K562 (cell line): ENCODE measurements around the gene CADPS2. TPM values are rescaled to one million over a fixed set of nuclear protein-coding genes. Genes with fewer than 3 reads are reported as not detected.

Experiments used
- ATAC-seq: fragments of 200-7000 bp; cut with Tn5 transposase; 3 replicates; pipeline ENCODE4 v1.9.1; 2020; ENCODE audit warnings: moderate library complexity
- BruUV-seq: library from RNA; stranded (reverse); fragments of 400-500 nt; replicated peaks from 2 replicates; lab custom pipeline; 2021; lab: Mats Ljungman, UMichigan
- CTCF ChIA-PET: fragments of 300-600 bp; formaldehyde crosslinking; extraction: SDS; loops from one replicate; lab custom pipeline; 2021; ENCODE audit warnings: low intra/inter-chr PET ratio; lab: Yijun Ruan, JAX
- POLR2A ChIA-PET: fragments of 300-600, 350-650 bp; sonication (Branson Sonifier 250); formaldehyde crosslinking; extraction: SDS; loops from one replicate; lab custom pipeline; 2021; ENCODE audit warnings: antibody characterized with exemption, inconsistent platforms; lab: Yijun Ruan, JAX
- DNase-seq, 4 experiments: peaks; one replicate each; pipeline versions ENCODE4 v3.0.0 to v3.0.0-alpha.2; 2011 to 2018; ENCODE audit warnings: low spot score in 3 of 4, mixed read lengths in 3 of 4; ENCODE audit errors: extremely low read depth in 1 of 4
- FAIRE-seq: peaks from 2 replicates; lab custom pipeline; 2011; peaks lifted over from hg19 to GRCh38; lab: Jason Lieb, UNC
- H2AFZ ChIP-seq: 2 replicates; pipeline ENCODE4 v1.6.0; 2011; ENCODE audit warnings: low read depth, low read length, control low read depth, inconsistent platforms
- H3K27ac ChIP-seq: fragments of 200-600 bp; 3 replicates; pipeline ENCODE4 v1.8.0; 2011; ENCODE audit warnings: low read depth, mild to moderate bottlenecking, control low read depth, inconsistent platforms, low read length, moderate library complexity, mixed read lengths; ENCODE audit errors: extremely low read depth
- H3K27me3 ChIP-seq, 2 experiments: fragments of 300-600 bp in 1 of 2; 2 replicates in 1 of 2; 3 replicates in 1 of 2; pipeline versions ENCODE4 v1.6.0 to v1.8.0; 2011; ENCODE audit warnings: inconsistent platforms in 2 of 2, low read length in 2 of 2, mild to moderate bottlenecking in 1 of 2, mixed read lengths in 1 of 2, moderate library complexity in 1 of 2; ENCODE audit not compliant: control insufficient read depth in 2 of 2, insufficient read depth in 2 of 2
- H3K36me3 ChIP-seq: fragments of 300-600 bp; 3 replicates; pipeline ENCODE4 v1.8.0; 2011; ENCODE audit warnings: mild to moderate bottlenecking, low read length, inconsistent platforms; ENCODE audit not compliant: control insufficient read depth, insufficient read depth
- H3K4me1 ChIP-seq, 2 experiments: fragments of 200-600 bp in 1 of 2; replicated peaks in 1 of 2; 2 replicates in 1 of 2; 3 replicates in 1 of 2; pipeline versions ENCODE4 v1.5.1 to v1.8.0; 2011; ENCODE audit warnings: inconsistent platforms in 2 of 2, low read length in 2 of 2, mild to moderate bottlenecking in 1 of 2, mixed read lengths in 1 of 2, moderate library complexity in 1 of 2; ENCODE audit not compliant: control insufficient read depth in 2 of 2, insufficient read depth in 2 of 2
- H3K4me2 ChIP-seq: 2 replicates; pipeline ENCODE4 v1.6.1; 2011; ENCODE audit warnings: low read length, control low read depth, inconsistent platforms, mixed read lengths; ENCODE audit not compliant: insufficient read depth
- H3K4me3 ChIP-seq: fragments of 200-600 bp; sonication (generic), shearing (Covaris generic); 2 replicates; pipeline ENCODE4 v1.5.1; 2016; ENCODE audit warnings: control low read depth, inconsistent platforms
- H3K79me2 ChIP-seq: fragments of 200-600 bp; 3 replicates; pipeline ENCODE4 v1.8.0; 2011; ENCODE audit warnings: low read length, inconsistent platforms; ENCODE audit not compliant: control insufficient read depth, insufficient read depth
- H3K9ac ChIP-seq, 2 experiments: 2 replicates each; pipeline versions ENCODE4 v1.6.0 to v1.6.1; 2011; ENCODE audit warnings: low read depth in 2 of 2, low read length in 2 of 2, control low read depth in 1 of 2, inconsistent platforms in 1 of 2, mild to moderate bottlenecking in 1 of 2, mixed read lengths in 1 of 2; ENCODE audit not compliant: insufficient read depth in 1 of 2
- H3K9me1 ChIP-seq: one replicate; pipeline ENCODE4 v1.6.0; 2011; ENCODE audit warnings: inconsistent platforms, mild to moderate bottlenecking, low read length, moderate library complexity; ENCODE audit not compliant: control insufficient read depth, insufficient read depth
- H3K9me3 ChIP-seq: replicated peaks from 2 replicates; pipeline ENCODE4 v1.5.1; 2011; ENCODE audit warnings: low read depth, low read length, inconsistent platforms; ENCODE audit not compliant: control insufficient read depth, insufficient read depth
- H4K20me1 ChIP-seq: replicated peaks from 2 replicates; pipeline ENCODE4 v1.6.1; 2011; ENCODE audit warnings: low read length, inconsistent platforms, mixed read lengths; ENCODE audit not compliant: control insufficient read depth, insufficient read depth
- CHD1 ChIP-seq: fragments of 200-600 bp; sonication (generic); IDR thresholded peaks from one replicate; pipeline ENCODE4 v1.6.1; 2012; ENCODE audit warnings: mild to moderate bottlenecking, moderate library complexity, low read length, inconsistent platforms
- COPS2 ChIP-seq: fragments of 450-650 bp; conservative IDR thresholded peaks from 2 replicates; pipeline ENCODE4 v1.6.1; 2016; ENCODE audit warnings: mild to moderate bottlenecking, moderate library complexity
- DIDO1 ChIP-seq: fragments of 450-650 bp; IDR thresholded peaks from 2 replicates; pipeline ENCODE4 v1.6.1; 2016; ENCODE audit warnings: low read depth, missing biosample characterization, missing genetic modification characterization
- DPF2 ChIP-seq: fragments of 450-650 bp; IDR thresholded peaks from 2 replicates; pipeline ENCODE4 v1.6.1; 2016
- ETS2 ChIP-seq: IDR thresholded peaks from 2 replicates; pipeline ENCODE4 v1.6.1; 2016; ENCODE audit warnings: borderline replicate concordance, missing genetic modification characterization, mild to moderate bottlenecking, moderate library complexity, missing compliant biosample characterization; ENCODE audit not compliant: poor library complexity, severe bottlenecking
- EZH2 ChIP-seq: IDR thresholded peaks from 2 replicates; pipeline ENCODE4 v1.6.1; 2012; ENCODE audit warnings: low read depth, mild to moderate bottlenecking, inconsistent platforms, low read length, borderline replicate concordance
- KAT2B ChIP-seq: IDR thresholded peaks from one replicate; pipeline ENCODE4 v1.6.1; 2012; ENCODE audit warnings: low read depth, mild to moderate bottlenecking, control low read depth, inconsistent platforms, low read length, moderate library complexity
- MEIS2 ChIP-seq: fragments of 450-650 bp; IDR thresholded peaks from 2 replicates; pipeline ENCODE4 v1.6.1; 2014; ENCODE audit warnings: mild to moderate bottlenecking; ENCODE audit not compliant: partially characterized antibody
- MYBL2 ChIP-seq, 2 experiments: fragments of 450-650 bp in 1 of 2; sonication (generic) in 1 of 2; formaldehyde crosslinking in 1 of 2; IDR thresholded peaks; 2 replicates each; pipeline versions ENCODE4 v1.6.1 to v1.8.1; 2017 to 2022; ENCODE audit warnings: borderline replicate concordance in 1 of 2, inconsistent platforms in 1 of 2, low read depth in 1 of 2, mild to moderate bottlenecking in 1 of 2, missing genetic modification reagents in 1 of 2, moderate library complexity in 1 of 2
- RBM25 ChIP-seq: fragments of 200-400 bp; formaldehyde crosslinking; IDR thresholded peaks from 2 replicates; pipeline ENCODE4 v1.6.1; 2018; ENCODE audit warnings: low read length, low read depth, moderate library complexity; ENCODE audit not compliant: severe bottlenecking
- TAF15 ChIP-seq: fragments of 200-400 bp; formaldehyde crosslinking; IDR thresholded peaks from 2 replicates; pipeline ENCODE4 v1.6.1; 2017; ENCODE audit warnings: mild to moderate bottlenecking, low read depth, low read length, moderate library complexity
- U2AF2 ChIP-seq: fragments of 200-400 bp; formaldehyde crosslinking; optimal IDR thresholded peaks from 2 replicates; pipeline ENCODE3; 2017; ENCODE audit warnings: low read depth, mild to moderate bottlenecking, low read length
- ZKSCAN1 ChIP-seq: fragments of 150-350 bp; IDR thresholded peaks from 2 replicates; pipeline ENCODE4 v1.6.1; 2016; ENCODE audit warnings: low read depth, low read length
- ZNF436 ChIP-seq: fragments of 250-450, 450-650 bp; sonication (Bioruptor Pico); formaldehyde crosslinking; IDR thresholded peaks from 2 replicates; pipeline ENCODE4 v1.7.0; 2020; ENCODE audit warnings: mild to moderate bottlenecking
- WGBS: fragments of 100-300 bp; shearing (Covaris generic); methylation state at CpG from one replicate; pipeline ENCODE4 v1.1.6; 2016; ENCODE audit warnings: low coverage, mixed read lengths; ENCODE audit not compliant: insufficient coverage; ENCODE audit errors: missing lambda C conversion rate; 5-methylcytosine and 5-hydroxymethylcytosine counted together
- in situ Hi-C: fragments of 300-500 bp; cut with MboI; formaldehyde crosslinking; loops from 4 replicates; pipeline ENCODE4 v1.15.0; 2018; ENCODE audit warnings: inconsistent platforms, mixed read lengths
- intact Hi-C: fragments of 100-400 bp; cut with micrococcal nuclease; formaldehyde crosslinking; loops from 2 replicates; pipeline ENCODE4 v1.14.2; 2022
- polyA plus RNA-seq, 8 experiments: library from polyadenylated mRNA; depleted of rRNA in 4 of 8; stranded (reverse) in 5 of 8; unstranded in 3 of 8; fragments of >200 nt; fragmentation: Nextera tagmentation in 2 of 8; fragmentation: Illumina TruSeq in 1 of 8; extraction: Ambion mirVana in 2 of 8; extraction: Trizol in 1 of 8; gene quantifications; 2 replicates each; pipeline versions ENCODE4 v1.2.1 to v1.2.3, GENCODE V29; 2011 to 2014; ENCODE audit warnings: inconsistent platforms in 1 of 8, missing spikeins in 1 of 8
- total RNA-seq, 7 experiments: library from RNA; depleted of rRNA in 6 of 7; stranded (reverse); fragments of >200 nt in 6 of 7; fragmentation: Illumina TruSeq in 2 of 7; extraction: Trizol in 2 of 7; gene quantifications; 2 replicates each; pipeline versions ENCODE4 v1.2.1 to v1.2.3, GENCODE V29; 2011 to 2021; ENCODE audit warnings: low replicate concordance in 1 of 7
- TF ChIP-seq, protein P1 (sequence below), 2 experiments: IDR thresholded peaks; 2 replicates each; pipeline ENCODE4 v1.6.1; 2012; ENCODE audit warnings: improper control_type of control experiment in 2 of 2, low read depth in 2 of 2, low read length in 2 of 2, borderline replicate concordance in 1 of 2
- TF ChIP-seq, protein P2 (sequence below): fragments of 250-450 bp; sonication (Bioruptor Pico); IDR thresholded peaks from 2 replicates; pipeline ENCODE4 v1.5.0; 2021; ENCODE audit warnings: mild to moderate bottlenecking, moderate library complexity

Gene CADPS2
- total and polyA plus RNA-seq, 9 of the 15 experiments (the other 6 are each of a cell fraction or from before 2014, with no cell fraction given): 0.03 to 0.14 (median 0.04) TPM; not detected in 1

GRCh38 chr7:122412441-122412840 is 473.8 kb downstream of the CADPS2 start (continued):
- TF ChIP-seq U2AF2 (no peak), DIDO1 (tag) (no peak), COPS2 (no peak), DPF2 (no peak)
- TF ChIP-seq, protein P1, sequence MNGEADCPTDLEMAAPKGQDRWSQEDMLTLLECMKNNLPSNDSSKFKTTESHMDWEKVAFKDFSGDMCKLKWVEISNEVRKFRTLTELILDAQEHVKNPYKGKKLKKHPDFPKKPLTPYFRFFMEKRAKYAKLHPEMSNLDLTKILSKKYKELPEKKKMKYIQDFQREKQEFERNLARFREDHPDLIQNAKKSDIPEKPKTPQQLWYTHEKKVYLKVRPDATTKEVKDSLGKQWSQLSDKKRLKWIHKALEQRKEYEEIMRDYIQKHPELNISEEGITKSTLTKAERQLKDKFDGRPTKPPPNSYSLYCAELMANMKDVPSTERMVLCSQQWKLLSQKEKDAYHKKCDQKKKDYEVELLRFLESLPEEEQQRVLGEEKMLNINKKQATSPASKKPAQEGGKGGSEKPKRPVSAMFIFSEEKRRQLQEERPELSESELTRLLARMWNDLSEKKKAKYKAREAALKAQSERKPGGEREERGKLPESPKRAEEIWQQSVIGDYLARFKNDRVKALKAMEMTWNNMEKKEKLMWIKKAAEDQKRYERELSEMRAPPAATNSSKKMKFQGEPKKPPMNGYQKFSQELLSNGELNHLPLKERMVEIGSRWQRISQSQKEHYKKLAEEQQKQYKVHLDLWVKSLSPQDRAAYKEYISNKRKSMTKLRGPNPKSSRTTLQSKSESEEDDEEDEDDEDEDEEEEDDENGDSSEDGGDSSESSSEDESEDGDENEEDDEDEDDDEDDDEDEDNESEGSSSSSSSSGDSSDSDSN (IDR thresholded peaks at IDR 0.05; ENCODE audit: borderline replicate concordance in 1 of 2, low read depth in 2 of 2, low read length in 2 of 2): no peak

DNA sequence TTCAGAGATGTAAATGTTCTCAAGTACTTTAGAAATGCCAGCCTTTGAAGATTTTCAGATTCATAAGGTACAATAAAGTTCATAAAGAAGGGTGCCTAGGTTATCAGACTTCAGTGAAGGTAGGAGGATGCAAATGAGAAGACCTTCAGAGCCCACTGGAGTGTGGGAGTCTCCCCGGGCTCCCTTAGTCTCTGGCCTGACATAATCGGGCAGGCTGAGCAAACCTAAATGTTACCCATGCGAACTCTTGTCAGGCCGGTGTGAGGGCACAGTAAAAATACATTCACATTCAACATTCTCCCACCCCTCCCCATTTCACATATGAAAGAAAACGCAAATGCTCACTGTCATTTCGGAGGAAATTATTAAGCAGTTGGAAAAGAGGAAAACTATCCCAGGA is 479.1 kb downstream of the CADPS2 start:
- Histone ChIP-seq H3K27ac (no peak overlapping the region), H3K36me3 (no peaks in the 10 kb centered on the region), H3K79me2 (no peaks in the 10 kb centered on the region), H3K9me3 (no peaks in the 10 kb centered on the region), H4K20me1 (no peaks in the 10 kb centered on the region), H3K27me3 (no peaks in the 10 kb centered on the region), H3K9me1 (no peaks in the 10 kb centered on the region), H2AFZ (no peak overlapping the region), H3K9ac (no peak overlapping the region), H3K4me2 (no peak overlapping the region), H3K4me3 (no peak overlapping the region), H3K4me1 (no peaks in the 10 kb centered on the region)
- FAIRE-seq (no peak), ATAC-seq (no peak), DNase-seq (no peak)
- in situ Hi-C loops (no loop called here), intact Hi-C loops (no loop called here)
- WGBS: 5% methylated on average over 6 of the region's 6 CpGs
- no TSS peak for BruUV-seq
- TF ChIP-seq MYBL2 (IDR thresholded peaks at IDR 0.05; ENCODE audit: low read depth) (no peak), MYBL2 (CRISPR knock-in tag; IDR thresholded peaks at IDR 0.05; ENCODE audit: borderline replicate concordance) (no peak), EZH2 (no peak), ZNF436 (CRISPR knock-in tag) (no peak), MEIS2 (no peak), ZKSCAN1 (no peak), TAF15 (no peak), KAT2B (no peak), RBM25 (no peak), ETS2 (tag) (no peak), CHD1 (no peak)
- TF ChIP-seq, protein P2, sequence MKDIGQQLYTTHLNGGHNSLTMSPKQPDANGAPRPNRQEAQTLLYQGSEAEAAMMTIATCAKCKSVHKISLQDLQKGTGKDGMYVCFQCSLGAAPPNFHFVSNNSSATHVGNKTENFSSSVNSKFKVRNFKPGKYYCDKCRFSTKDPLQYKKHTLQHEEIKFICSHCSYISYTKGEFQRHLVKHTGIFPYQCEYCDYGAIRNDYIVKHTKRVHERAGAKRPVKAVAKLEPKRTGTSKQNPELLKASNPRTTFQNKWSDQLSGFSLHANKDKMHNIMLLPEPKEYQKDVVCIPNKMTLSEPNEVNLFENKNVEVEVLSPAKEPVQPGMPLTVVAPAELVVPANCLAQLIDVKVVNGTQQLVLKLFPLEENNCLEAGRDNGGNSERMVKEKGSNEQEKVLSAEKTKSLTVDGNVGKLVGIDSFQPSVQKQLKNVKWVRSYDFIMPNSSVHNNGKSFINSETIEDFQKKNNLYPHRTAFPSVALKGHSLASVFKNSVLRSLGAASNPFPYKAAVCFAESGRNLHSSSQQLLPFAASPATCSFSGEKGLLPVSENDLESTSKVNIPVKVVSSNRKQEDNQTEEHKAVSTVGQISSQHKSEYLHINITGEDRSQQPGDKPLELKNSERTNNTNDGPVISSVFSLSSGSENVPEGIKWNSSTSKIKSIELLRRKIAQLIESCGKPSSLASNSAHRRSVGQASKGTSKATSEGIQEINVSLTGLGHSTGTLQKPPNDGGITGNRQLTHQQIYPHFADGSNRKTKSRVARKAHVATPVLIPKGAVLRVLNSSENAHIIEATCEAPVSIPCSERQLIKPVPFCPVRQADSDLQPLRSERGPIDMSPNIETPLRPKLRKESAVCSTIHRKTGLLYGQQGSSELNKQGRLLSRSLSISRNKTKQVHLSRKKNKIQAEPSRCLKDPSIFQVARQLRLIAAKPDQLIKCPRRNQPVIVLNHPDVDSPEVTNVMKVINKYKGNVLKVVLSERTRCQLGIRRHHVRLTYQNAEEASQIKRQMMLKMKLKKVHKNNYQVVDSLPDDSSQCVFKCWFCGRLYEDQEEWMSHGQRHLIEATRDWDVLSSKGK: no peak
- POLR2A ChIA-PET: no interaction called here
- CTCF ChIA-PET: no interaction called here
